Testis (tissue), 2 donors: ENCODE measurements around the gene SND1.

Source experiments
- CTCF ChIP-seq, 3 experiments: fragments of 450-650 bp in 2 of 3; fragments of 200-600 bp in 1 of 3; sonication (generic) in 1 of 3; IDR thresholded peaks; one replicate each; pipeline ENCODE4 v1.5.1; 2016 to 2019; ENCODE audit warnings: antibody characterized with exemption in 3 of 3, mild to moderate bottlenecking in 2 of 3, moderate library complexity in 1 of 3
- POLR2A ChIP-seq: fragments of 450-650 bp; IDR thresholded peaks from one replicate; pipeline ENCODE4 v1.6.1; 2017; ENCODE audit warnings: antibody characterized with exemption, mild to moderate bottlenecking, moderate library complexity

GRCh38 chr7:127962589-127963361 is 310.8 kb downstream of the SND1 start:
- no peak for TF ChIP-seq CTCF (IDR thresholded peaks at IDR 0.05)
- TF ChIP-seq POLR2A = no peak
